H1 (cell line): ENCODE measurements around the gene SOHLH2. TPM values are rescaled to one million over a fixed set of nuclear protein-coding genes. Genes with fewer than 3 reads are reported as not detected.

Source experiments
- RAD21 ChIP-seq, 2 experiments: IDR thresholded peaks in 1 of 2; conservative IDR thresholded peaks in 1 of 2; 2 replicates each; pipeline ENCODE4 v1.6.1; 2011; ENCODE audit warnings: low read depth in 2 of 2, low read length in 2 of 2, improper control_type of control experiment in 1 of 2, inconsistent platforms in 1 of 2, mild to moderate bottlenecking in 1 of 2, moderate library complexity in 1 of 2
- SIN3A ChIP-seq, 2 experiments: IDR thresholded peaks in 1 of 2; conservative IDR thresholded peaks in 1 of 2; 2 replicates each; pipeline ENCODE4 v1.6.1; 2011 to 2012; ENCODE audit warnings: low read length in 2 of 2, improper control_type of control experiment in 1 of 2, low read depth in 1 of 2, mild to moderate bottlenecking in 1 of 2
- polyA plus RNA-seq, 7 experiments: library from polyadenylated mRNA; depleted of rRNA in 3 of 7; stranded (reverse) in 5 of 7; unstranded in 2 of 7; fragments of >200 nt in 5 of 7; fragments of 200-250 nt in 2 of 7; gene quantifications; 1 replicate in 5 of 7; 2 replicates in 1 of 7; 4 replicates in 1 of 7; pipeline versions ENCODE4 v1.2.1 to v1.2.3, GENCODE V29; 2011 to 2013; ENCODE audit warnings: missing spikeins in 2 of 7, mixed read lengths in 2 of 7
- total RNA-seq: library from RNA; stranded (reverse); fragmentation: NEBNext Ultra II Directional; extraction: Animal tissue kit (Norgen Biotek cat#: 25700); gene quantifications from 2 replicates; pipeline ENCODE4 v1.2.1, GENCODE V29; 2021

The SOHLH2 gene
- total and polyA plus RNA-seq, 2 of the 8 experiments (the other 6 are each of a cell fraction or from before 2014, with no cell fraction given), result 6.8 to 10.3 TPM

GRCh38 chr13:36130552-36131221 is 83.7 kb downstream of the SOHLH2 start (continued):
- peak; percentile 1 to 10; a peak in 1 of 4 replicates for TF ChIP-seq RAD21 (IDR thresholded peaks at IDR 0.05 in 1 of 2, conservative IDR thresholded peaks at IDR 0.05 in 1 of 2; ENCODE audit: low read depth in 2 of 2, low read length in 2 of 2)
- peak; percentile 5 to 75; a peak in 1 of 4 replicates for TF ChIP-seq SIN3A (conservative IDR thresholded peaks at IDR 0.05 in 1 of 2, IDR thresholded peaks at IDR 0.05 in 1 of 2; ENCODE audit: low read depth in 1 of 2, low read length in 2 of 2)
